ENCODE data around the gene UQCR11. TPM values are rescaled to one million over a fixed set of nuclear protein-coding genes. Genes with fewer than 3 reads are reported as not detected.

UQCR11 gene
- total and polyA plus RNA-seq, 2 of the 8 experiments (the other 6 are each of a cell fraction or from before 2014, with no cell fraction given): 162 to 171 TPM

GRCh38 chr19:1587872-1588271 is 17.4 kb downstream of the UQCR11 start:
- Histone ChIP-seq H4K20me1 (replicated peaks in 1 of 2; ENCODE audit: control insufficient read depth in 1 of 2, insufficient read depth in 2 of 2, low read length in 2 of 2) (peaks cover 4 to 15% of the 10 kb centered on the region in 2 experiments), H3K9ac (replicated peaks in 1 of 4; ENCODE audit: extremely low read depth in 1 of 4, low read depth in 3 of 4, low read length in 3 of 4) (no peak overlapping the region), H3K18ac (ENCODE audit: extremely low read depth, low read length) (no peak overlapping the region), H3K4me1 (replicated peaks in 1 of 4; ENCODE audit: control insufficient read depth in 3 of 4, insufficient read depth in 4 of 4, low read length in 3 of 4) (peaks cover 0 to 8% (median 6%) of the 10 kb centered on the region in 4 experiments; a peak in 6 of 7 replicates), H3K36me3 (ENCODE audit: control insufficient read depth in 2 of 4, insufficient read depth in 4 of 4, low read length in 3 of 4) (peaks cover 3 to 16% (median 7%) of the 10 kb centered on the region in 4 experiments; a peak in 7 of 8 replicates), H2BK20ac (ENCODE audit: low read length) (no peak overlapping the region), H4K5ac (ENCODE audit: insufficient read length, low read depth, low read length) (no peak overlapping the region), H3K79me1 (ENCODE audit: low read depth, low read length) (peaks cover 27% of the 10 kb centered on the region), H4K91ac (replicated peaks; ENCODE audit: insufficient read length, low read length) (no peak overlapping the region), H3K23me2 (ENCODE audit: low read depth, low read length) (peaks cover 4% of the 10 kb centered on the region), H2BK5ac (ENCODE audit: low read depth, low read length) (no peak overlapping the region), H3K4ac (replicated peaks; ENCODE audit: insufficient read length, low read depth, low read length) (no peak overlapping the region), H2AK5ac (ENCODE audit: low read depth, low read length) (no peak overlapping the region), H3K79me2 (ENCODE audit: control insufficient read depth in 1 of 2, insufficient read depth in 2 of 2, low read length in 2 of 2) (peaks cover 0 to 58% of the 10 kb centered on the region in 2 experiments; a peak in 3 of 4 replicates), H2BK12ac (ENCODE audit: low read depth, low read length) (no peak overlapping the region), H3K56ac (replicated peaks; ENCODE audit: insufficient read length, low read depth, low read length) (no peak overlapping the region), H3K4me2 (ENCODE audit: insufficient read depth in 1 of 2, low read depth in 2 of 2, low read length in 2 of 2) (no peak overlapping the region), H3K9me3 (ENCODE audit: insufficient read depth in 2 of 2, low read depth in 1 of 2, low read length in 1 of 2) (no peaks in the 10 kb centered on the region), H3K27ac (ENCODE audit: low read depth, low read length) (no peak overlapping the region), H3K27me3 (replicated peaks in 1 of 4; ENCODE audit: control insufficient read depth in 3 of 4, extremely low read depth in 1 of 4, insufficient read depth in 3 of 4, low read length in 3 of 4) (no peaks in the 10 kb centered on the region; a peak in 1 of 7 replicates), H3K14ac (ENCODE audit: insufficient read length) (no peak overlapping the region), H4K8ac (ENCODE audit: extremely low read depth, insufficient read depth, low read length) (no peak overlapping the region), H2BK15ac (ENCODE audit: low read length) (no peak overlapping the region), H3K4me3 (ENCODE audit: extremely low read depth in 1 of 4, insufficient read depth in 2 of 4, low read depth in 3 of 4, low read length in 4 of 4) (no peak overlapping the region), H2AFZ (ENCODE audit: low read length) (no peak overlapping the region), H2BK120ac (replicated peaks; ENCODE audit: low read depth, low read length) (no peak overlapping the region), H3K23ac (ENCODE audit: insufficient read length) (no peak overlapping the region)
- WGBS, 2 experiments (ENCODE audit: extremely low coverage in 1 of 2, insufficient coverage in 1 of 2, insufficient read length in 1 of 2, insufficient replicate concordance in 2 of 2, low coverage in 1 of 2, low lambda C conversion rate in 2 of 2, missing lambda C conversion rate in 1 of 2): 91% methylated on average over 9 of the region's 9 CpGs; no CpG with 5 or more reads in 1 of the 2 experiments
- ChIA-PET CTCF (ENCODE audit: partially characterized antibody) (interaction anchor here (1.1 to 5.2 kb wide), 5 partner anchors 10 to 208 kb away, joined by 3 to 25 read pairs (median 3); no protein-coding TSS in a partner anchor), POLR2A (ENCODE audit: partially characterized antibody) (interaction anchor here (0.8 to 9.1 kb wide), 5 partner anchors 10 to 76 kb away, joined by 3 to 148 read pairs (median 5); partner anchors contain the start of gene ADAMTSL5)
- DNase-seq (ENCODE audit: low read depth in 1 of 2, low spot score in 2 of 2): no peak
- no peak for FAIRE-seq
- TF ChIP-seq RBBP5 (IDR thresholded peaks at IDR 0.05; ENCODE audit: borderline replicate concordance, low read depth, low read length): no peak
- no peak for TF ChIP-seq CHD1 (IDR thresholded peaks at IDR 0.05; ENCODE audit: low read depth, low read length)
- no peak for TF ChIP-seq EGR1 (IDR thresholded peaks at IDR 0.05; ENCODE audit: borderline replicate concordance, low read depth, low read length)
- no peak for TF ChIP-seq TEAD4 (IDR thresholded peaks at IDR 0.05; ENCODE audit: low read depth, low read length)
- no peak for TF ChIP-seq SAP30 (IDR thresholded peaks at IDR 0.05; ENCODE audit: insufficient read depth, insufficient replicate concordance, low read length)
- no peak for TF ChIP-seq POLR2AphosphoS5 (IDR thresholded peaks at IDR 0.05; ENCODE audit: low read depth, low read length)
- TF ChIP-seq POU5F1 (IDR thresholded peaks at IDR 0.05; ENCODE audit: low read depth, low read length): no peak
- no peak for TF ChIP-seq SP1 (IDR thresholded peaks at IDR 0.05; ENCODE audit: low read depth, low read length)
- no peak for TF ChIP-seq SIRT6 (IDR thresholded peaks at IDR 0.05; ENCODE audit: low read length)
- no peak for TF ChIP-seq TCF12 (IDR thresholded peaks at IDR 0.05; ENCODE audit: low read depth, low read length)
- TF ChIP-seq TBP (IDR thresholded peaks at IDR 0.05; ENCODE audit: low read depth, low read length): no peak
